AG04449 (cell line): ENCODE data around the gene ELFN2.
A peak's percentile ranks its signal among the peaks of the same experiment; 100 is the strongest.

Source experiments
- CTCF ChIA-PET: fragments of 350-600 bp; formaldehyde crosslinking; extraction: SDS; loops from one replicate; lab custom pipeline; 2021; ENCODE audit warnings: antibody characterized with exemption; lab: Yijun Ruan, JAX
- POLR2A ChIA-PET: fragments of 400-600, 350-600 bp; formaldehyde crosslinking; extraction: SDS; loops from one replicate; lab custom pipeline; 2020; ENCODE audit warnings: antibody characterized with exemption, inconsistent platforms; lab: Yijun Ruan, JAX
- DNase-seq: peaks from one replicate; pipeline ENCODE4 v3.0.0-alpha.2; 2010; ENCODE audit warnings: low read depth, low spot score
- H3K4me3 ChIP-seq: 2 replicates; pipeline ENCODE4 v1.5.1; 2011; ENCODE audit warnings: low read depth, mild to moderate bottlenecking, control low read depth, low read length
- CTCF ChIP-seq: IDR thresholded peaks from one replicate; pipeline ENCODE4 v1.5.1; 2011; ENCODE audit warnings: mild to moderate bottlenecking, moderate library complexity, low read length, control low read depth, inconsistent platforms; ENCODE audit not compliant: insufficient read depth; ENCODE audit errors: missing control alignments

The ELFN2 gene

GRCh38 chr22:37456346-37456745, 29.1 kb upstream of the ELFN2 start:
- no peak overlapping the region for H3K4me3 ChIP-seq
- DNase-seq: no peak
- ChIA-PET CTCF (interaction anchor here (0.7 to 7.5 kb wide), 29 partner anchors 8 to 293 kb away, joined by 3 to 559 read pairs (median 5); partner anchors contain the start of gene CYTH4), POLR2A (no interaction called here)
- no peak for TF ChIP-seq CTCF

GRCh38 chr22:37455896-37456295, 28.6 kb upstream of the ELFN2 start:
- CTCF ChIA-PET: interaction anchor here (0.8 to 7.5 kb wide), 23 partner anchors 9 to 293 kb away, joined by 3 to 559 read pairs (median 5); no protein-coding TSS in a partner anchor
- no peak overlapping the region for H3K4me3 ChIP-seq
- DNase-seq: no peak
- no peak for TF ChIP-seq CTCF
- POLR2A ChIA-PET: interaction anchor here (1.0 to 1.9 kb wide), 2 partner anchors 24 to 182 kb away, joined by 4 to 9 read pairs; no protein-coding TSS in a partner anchor

- peak; percentile 28 for DNase-seq
- ChIA-PET CTCF (interaction anchor here (0.8 to 7.5 kb wide), 16 partner anchors 10 to 195 kb away, joined by 3 to 559 read pairs (median 6); no protein-coding TSS in a partner anchor), POLR2A (interaction anchor here (1.0 to 1.9 kb wide), 2 partner anchors 23 to 181 kb away, joined by 4 to 9 read pairs; no protein-coding TSS in a partner anchor)
- TF ChIP-seq CTCF: no peak
- H3K4me3 ChIP-seq: no peak overlapping the region; the same call in 1 of the 2 replicates
These were observed 27.8 kb upstream of the ELFN2 start for GRCh38 chr22:37454857-37455686.

- TF ChIP-seq CTCF: no peak
- no peak for DNase-seq
- H3K4me3 ChIP-seq: no peak overlapping the region
- POLR2A ChIA-PET: no interaction called here
- CTCF ChIA-PET: interaction anchor here (2.9 to 7.5 kb wide), 4 partner anchors 18 to 194 kb away, joined by 12 to 559 read pairs (median 54); no protein-coding TSS in a partner anchor
These were observed 26.4 kb upstream of the ELFN2 start for GRCh38 chr22:37453696-37454095.

GRCh38 chr22:37451218-37451617, 23.9 kb upstream of the ELFN2 start:
- CTCF ChIA-PET: no interaction called here
- no peak for TF ChIP-seq CTCF
- H3K4me3 ChIP-seq: no peak overlapping the region
- DNase-seq: no peak
- POLR2A ChIA-PET: no interaction called here
